NCI-H1105 (cell line): Measurements from ENCODE around the gene FXYD4.
"Not testable (repeated sequence)": the region's sequence is repeated elsewhere in the genome, so short reads cannot be mapped to it uniquely, and the experiment has no call there.

Experiments
- DNase-seq: peaks from one replicate; lab custom pipeline; 2025; lab: John Stamatoyannopoulos, UW

Gene FXYD4

DNA sequence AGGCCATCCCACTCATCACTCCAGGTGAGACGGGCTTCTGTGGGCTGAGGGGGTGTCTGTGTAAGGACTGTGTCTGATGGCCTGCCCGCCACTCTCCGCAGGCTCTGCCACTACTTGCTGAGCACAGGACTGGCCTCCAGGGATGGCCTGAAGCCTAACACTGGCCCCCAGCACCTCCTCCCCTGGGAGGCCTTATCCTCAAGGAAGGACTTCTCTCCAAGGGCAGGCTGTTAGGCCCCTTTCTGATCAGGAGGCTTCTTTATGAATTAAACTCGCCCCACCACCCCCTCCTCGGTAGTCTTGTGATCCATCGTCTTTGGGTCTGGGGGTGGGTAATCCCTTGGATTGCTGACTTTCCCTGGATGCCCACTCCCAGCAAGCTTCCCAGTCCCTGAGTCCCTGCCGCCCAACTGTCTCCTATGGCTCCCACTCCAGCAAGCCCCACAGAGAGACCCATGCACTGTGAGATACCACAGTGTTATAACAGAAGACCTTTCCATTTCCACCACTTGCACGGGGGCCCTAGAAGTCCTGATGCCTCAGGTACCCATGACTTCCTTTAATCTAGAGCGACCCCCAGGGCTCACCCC is 4.7 kb downstream of the FXYD4 start:
- DNase-seq, result no peak

DNA sequence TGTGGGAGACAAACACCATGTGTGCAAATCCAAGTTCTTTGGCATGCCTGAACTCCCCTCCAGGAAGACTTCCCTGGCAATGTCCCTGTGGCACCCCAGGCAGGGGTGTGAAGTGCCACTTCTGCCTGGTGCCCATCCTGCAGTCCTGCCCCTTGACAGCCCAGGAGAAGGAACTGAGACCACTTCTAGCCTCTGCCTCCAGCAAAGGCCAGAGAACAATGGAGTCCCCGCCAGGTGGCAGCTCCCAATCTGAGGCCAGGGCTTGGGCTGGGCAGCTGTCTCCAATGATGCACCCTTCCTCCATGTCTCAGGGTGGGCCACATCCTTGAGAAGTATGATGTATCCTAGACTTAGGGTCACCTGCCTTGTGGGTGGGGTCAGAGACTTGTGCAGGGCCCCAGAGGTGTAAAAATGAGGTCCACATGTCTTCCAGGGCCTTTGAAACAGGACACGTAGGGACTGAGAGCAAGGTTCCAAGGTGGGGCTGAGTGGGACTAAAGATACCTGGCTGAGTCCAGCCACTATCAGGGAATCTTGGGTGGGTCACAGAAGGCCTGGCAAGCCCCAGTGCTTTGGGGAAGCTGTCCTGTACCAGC is 5.5 kb downstream of the FXYD4 start:
- no peak for DNase-seq

DNA sequence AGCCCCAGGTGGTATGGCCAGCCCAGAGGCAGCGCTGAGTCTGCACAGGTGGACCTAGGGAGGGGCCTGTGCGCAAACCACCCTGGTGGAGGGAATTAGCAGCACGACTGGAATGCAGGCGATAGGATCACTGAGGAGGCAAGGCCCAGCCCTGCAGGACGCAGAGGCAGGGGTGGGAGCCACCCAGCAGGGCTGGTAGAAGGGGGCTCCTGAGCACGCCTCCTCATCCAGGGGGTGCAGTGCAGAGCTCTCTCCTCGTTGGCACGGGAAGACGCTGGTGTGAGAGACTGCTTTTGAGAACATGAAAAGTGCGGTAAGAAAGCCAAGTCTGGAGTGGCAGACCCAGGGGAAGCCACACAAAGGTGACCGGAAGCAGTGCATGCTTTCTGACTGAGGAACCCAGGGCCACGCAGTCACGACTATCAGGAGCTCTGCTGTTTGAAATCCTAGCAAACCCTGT is 6.0 kb downstream of the FXYD4 start:
- DNase-seq, result no peak

DNA sequence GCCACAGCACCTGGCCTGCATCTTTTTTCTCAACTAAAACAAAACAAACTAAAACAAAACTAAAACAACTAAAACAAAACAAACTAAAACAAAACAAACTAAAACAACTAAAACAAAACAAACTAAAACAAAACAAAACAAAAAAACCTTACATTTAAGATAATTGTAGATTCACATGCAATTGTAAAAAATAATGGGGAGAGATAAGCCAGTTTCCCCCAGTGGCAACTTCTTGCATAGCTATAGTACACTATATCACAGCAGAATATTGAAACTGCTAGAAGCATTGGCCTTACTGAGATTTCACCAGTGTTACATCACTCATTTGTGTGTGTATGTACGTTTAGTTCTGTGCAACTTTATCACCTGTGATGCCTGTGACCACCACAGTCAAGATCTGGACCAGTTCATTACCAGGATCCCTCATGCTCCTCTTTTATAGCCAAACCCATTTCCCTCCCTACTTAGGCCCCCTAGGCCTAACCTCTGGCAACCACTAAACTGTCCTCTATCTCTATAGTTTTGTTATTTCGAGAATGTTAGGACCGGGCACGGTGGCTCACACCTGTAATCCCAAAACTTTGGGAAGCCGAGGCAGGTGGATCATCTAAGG is 9.3 kb downstream of the FXYD4 start:
- DNase-seq, result no peak

DNA sequence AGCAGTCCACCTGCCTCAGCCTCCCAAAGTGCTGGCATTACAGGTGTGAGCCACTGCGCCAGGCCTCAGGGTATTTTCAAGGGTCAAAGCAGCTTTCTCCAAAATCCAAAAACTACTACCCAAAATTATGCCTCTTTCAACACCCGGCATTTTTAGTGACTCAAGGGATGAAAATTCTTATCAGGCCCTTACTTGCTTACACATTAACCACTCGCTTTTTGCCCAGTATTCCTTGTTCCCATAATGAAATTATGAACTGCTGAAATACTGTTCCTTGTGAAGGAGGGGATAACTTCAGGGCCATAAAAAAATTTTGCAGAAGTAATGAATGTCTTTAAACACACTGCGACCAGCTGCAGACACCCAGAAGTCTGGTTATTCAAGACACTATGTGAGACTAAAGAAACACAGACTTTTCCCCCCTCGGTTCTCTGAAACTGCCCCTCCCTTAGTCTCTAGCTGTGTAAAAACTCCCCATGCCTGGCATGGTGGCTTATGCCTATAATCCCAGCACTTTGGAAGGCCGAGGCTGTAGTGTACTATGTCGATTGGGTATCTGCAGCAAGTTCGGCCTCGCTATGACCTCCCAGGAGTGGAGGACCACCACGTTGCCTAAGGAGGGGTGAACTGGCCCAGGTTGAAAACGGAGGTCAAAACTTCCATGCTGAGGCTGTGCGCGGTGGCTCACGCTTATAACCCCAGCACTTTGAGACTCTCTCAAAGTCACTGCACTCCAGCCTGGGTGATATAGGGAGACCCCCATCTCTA is 12.0 kb downstream of the FXYD4 start:
- DNase-seq, result no peak

DNA sequence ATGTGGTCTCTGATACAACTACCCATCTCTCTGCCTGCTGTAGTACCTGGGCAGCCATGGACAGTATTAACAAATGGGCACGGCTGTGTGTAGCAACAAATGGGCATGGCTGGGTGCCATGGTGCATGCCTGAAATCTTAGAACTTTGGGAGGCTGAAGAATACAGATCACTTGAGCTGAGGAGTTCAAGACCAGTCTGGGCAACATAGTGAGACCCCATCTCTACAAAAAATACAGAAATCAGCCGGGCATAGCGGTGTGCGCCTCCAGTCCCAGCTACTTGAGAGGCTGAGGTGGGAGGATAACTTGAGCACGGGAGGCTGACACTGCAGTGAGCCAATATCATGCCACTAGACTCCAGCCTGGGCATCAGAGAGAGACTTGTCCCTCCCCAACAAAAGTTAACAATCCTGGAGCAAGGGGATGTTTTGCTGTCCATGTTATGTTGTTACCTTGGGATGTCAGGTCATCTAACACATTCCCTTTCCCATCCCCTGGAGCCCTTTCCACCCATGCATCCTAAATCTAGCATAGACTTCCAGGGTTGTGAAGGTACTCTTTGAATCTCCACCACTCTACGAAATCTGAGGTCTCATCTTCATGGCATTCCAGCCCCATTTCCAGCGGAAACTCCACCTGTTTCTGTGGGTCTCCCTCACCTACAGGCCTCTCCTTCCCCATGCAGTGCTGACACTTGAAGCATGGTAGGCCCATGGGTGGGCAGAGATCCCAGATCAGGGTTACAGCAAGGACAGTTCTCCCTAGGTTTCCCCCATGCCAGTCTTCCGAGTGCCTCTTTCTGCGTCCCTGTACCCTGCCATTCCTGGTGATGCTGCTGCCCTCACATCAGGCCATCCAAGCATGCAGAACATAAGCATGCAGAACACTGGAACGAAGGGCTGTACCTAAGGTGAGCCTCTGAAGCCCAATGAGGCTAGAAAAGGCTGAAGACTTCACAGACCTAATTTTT is 13.1 kb downstream of the FXYD4 start:
- no peak for DNase-seq

DNA sequence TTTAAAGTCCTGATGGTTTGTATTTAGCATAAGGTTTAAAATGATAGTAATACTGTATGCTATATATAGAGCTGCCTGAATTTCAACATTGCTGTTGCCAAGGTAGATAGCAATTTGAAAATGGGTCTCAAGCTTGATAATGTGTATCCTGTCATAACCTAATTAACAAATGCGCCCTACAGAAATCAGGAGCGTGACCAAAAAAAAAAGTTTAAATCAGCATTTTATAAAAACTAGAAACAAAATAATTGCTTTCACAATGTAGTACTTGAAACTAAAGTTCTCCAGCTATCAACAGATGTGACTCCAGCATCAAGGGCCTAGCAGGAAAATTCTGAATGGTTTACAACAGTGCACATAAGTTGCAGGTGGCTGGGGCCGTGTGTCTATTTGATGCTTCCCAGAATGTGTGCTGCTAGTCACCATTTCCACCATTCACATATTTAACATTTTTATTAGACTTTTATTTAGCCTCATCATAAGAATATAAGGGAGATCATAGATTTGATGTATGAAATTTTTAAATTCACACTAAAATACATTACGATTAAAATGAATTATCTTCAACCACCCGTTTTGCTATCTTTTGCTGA is 14.1 kb downstream of the FXYD4 start:
- DNase-seq, result no peak

DNA sequence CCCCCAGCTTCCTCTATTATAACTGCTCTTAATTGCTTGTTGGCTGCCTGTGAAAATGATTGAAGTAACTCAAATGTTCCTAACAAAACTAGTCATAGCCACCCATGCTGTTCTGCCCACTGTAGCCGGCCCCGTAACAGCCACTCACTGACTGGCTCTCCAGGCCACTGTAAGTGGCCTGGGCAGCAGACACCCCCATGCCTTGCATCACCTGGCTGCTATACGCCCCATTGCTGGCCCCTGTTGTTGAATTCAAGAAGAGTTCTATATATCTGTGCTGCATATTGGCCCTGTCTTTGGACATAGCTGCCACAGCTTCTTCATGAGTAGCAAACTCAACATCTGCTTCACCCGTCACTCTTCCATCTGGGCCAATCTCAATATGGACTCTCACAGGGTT is 15.1 kb downstream of the FXYD4 start:
- no peak for DNase-seq

DNA sequence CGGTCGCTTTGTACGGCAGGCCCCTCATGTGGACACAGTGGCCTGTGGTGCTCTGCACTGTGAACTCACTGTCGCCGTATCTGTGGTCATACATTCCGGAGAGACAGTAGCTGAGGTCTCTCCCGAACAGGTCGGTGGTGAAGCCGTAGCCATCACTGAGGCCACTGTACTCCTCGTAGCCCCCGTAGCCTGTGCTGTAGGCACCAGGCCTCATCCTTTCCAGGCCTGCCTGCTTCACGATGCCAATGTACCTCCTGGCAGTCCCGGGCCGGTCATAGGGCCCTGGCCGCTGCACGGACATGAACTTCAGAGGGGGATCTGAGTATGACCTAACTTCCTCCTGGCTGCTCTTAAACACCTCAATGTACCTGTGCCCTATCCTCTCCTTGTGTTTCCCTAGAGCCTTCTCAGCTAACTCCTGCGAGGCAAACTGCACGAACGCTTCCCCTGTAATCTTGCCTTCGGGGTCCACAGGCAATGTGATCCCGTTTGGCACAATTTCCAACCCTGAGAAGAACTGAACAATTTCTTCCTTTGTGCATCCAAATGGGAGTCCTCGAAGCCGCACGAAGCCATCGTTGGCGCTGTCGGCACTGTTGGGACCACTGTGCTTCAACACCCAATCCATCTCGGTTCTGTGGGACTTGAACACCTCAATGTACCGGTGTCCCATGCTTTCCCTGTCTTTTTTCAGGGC is 15.7 kb downstream of the FXYD4 start:
- DNase-seq, result no peak

DNA sequence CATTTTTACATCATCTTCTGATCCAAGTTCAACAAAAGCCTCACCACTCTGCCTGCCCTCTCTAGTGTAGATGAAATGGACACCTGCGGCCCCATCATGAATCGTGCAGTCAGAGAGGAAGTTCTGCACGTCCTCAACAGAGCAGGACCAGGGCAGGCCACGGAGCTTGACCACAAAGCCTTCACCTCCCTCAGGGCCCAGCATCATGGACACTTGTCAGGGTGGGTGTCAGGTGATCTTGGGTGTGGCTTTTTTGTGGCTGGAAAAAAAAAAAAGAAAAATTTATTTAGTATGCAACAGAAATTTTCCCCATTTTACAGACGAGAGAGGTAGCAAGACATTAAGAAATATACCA is 16.2 kb downstream of the FXYD4 start:
- DNase-seq, result no peak

DNA sequence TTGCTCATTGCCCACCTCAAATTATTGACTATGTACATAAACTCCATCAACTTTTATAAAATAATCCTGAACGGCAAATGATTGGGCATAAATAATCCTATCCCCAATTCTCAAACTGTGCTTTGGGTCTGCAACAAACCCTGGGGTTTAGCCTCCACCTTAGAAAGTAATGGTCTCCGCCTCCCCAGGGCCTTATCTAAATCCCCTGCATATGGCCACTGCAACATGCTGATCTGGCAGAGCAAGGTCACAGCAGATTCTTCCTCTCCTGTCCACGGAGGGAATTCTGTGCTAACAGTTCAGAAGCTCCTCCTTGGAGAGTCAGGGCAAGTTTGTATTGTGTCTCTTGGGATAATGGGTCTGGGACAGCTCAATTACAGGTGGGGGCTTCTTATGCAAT is 18.4 kb downstream of the FXYD4 start:
- no peak for DNase-seq

DNA sequence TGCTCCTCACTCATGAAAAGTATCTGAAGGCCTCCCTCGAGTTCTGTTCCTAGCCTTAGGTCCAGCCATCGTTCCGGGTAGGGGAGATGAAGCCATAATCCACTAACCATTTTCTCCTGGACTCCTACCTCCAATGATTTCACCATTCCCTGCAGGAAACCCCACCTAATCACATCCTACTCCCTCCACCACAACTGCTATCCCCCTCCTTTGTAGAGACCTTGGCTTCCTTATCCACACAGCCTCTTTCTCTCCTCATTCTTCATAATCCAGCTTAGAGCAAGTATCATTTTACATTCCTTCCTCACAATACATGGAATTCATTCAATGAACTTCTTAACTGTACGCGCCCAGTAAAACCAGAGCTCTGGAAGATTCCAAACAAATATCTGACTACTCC is 18.9 kb downstream of the FXYD4 start:
- DNase-seq, result no peak

DNA sequence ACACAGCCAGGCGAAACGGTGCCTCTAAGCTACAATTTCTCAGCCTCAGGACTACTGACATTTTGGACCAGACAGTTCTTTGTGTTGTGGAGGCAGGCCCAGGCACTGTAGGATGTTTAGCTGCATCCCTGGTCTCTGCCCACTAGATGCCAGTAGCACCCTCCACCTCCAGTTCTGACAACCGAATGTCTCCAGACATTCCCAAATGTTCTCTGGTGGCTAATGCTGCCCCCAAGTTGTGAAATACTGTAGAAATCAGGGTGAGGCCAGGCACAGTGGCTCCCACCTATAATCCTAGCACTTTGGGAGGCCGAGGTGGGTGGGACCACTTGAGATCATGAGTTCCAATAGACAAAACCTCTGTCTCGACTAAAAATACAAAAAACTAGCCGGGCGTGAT is 19.3 kb downstream of the FXYD4 start:
- DNase-seq, result no peak

DNA sequence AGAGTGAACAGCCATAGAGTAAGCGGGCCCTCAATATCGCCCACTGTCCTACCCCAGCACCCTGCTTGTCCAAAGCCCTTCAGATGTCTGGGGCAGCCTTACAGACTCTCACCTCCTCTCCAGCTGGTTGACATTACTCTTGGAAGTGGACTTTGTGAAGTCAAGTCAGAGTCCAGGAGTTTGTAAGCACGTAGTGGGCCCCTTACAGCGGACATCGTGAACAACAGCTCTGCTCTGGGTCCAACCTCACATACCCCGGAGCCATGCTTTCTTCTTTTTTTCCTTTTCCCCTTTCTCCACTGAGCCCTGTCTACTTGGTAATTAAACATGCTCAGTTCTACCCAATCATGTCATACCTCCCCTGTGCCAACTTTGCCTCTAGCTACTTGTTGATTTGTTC is 20.1 kb downstream of the FXYD4 start:
- DNase-seq, result no peak

DNA sequence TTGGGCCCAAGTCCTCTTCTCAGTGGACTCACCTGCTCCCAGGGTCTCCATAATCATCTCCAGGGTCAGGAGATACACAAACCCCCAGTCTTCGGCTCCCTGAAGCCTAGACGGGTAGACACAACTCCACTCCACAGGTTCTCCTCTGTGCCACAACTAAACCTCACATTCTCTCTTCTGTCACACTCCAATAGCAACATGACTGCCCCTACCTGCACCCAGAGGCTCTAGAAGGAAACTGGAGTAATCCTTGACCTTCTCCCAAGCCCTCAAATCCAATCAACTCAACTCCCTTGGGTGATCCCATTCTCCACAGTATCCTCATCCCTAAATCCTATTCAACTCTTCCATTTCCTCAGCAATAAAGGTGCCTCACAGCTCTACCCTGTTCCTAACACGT is 21.3 kb downstream of the FXYD4 start:
- no peak for DNase-seq

DNA sequence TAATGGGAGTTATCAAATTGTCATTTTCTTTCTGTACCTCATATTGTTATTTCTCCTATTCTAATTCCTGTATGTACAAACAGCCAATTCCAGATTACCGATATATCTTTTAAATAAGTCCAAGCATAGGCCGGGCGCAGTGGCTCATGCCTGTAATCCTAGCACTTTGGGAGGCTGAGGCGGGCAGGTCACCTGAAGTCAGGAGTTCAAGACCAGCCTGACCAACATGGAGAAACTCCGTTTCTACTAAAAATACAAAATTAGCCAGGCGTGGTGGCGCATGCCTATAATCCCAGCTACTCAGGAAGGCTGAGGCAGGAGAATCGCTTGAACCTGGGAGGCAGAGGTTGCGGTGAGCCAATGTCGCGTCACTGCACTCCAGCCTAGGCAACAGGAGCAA is 21.8 kb downstream of the FXYD4 start:
- DNase-seq, result not testable (repeated sequence)

DNA sequence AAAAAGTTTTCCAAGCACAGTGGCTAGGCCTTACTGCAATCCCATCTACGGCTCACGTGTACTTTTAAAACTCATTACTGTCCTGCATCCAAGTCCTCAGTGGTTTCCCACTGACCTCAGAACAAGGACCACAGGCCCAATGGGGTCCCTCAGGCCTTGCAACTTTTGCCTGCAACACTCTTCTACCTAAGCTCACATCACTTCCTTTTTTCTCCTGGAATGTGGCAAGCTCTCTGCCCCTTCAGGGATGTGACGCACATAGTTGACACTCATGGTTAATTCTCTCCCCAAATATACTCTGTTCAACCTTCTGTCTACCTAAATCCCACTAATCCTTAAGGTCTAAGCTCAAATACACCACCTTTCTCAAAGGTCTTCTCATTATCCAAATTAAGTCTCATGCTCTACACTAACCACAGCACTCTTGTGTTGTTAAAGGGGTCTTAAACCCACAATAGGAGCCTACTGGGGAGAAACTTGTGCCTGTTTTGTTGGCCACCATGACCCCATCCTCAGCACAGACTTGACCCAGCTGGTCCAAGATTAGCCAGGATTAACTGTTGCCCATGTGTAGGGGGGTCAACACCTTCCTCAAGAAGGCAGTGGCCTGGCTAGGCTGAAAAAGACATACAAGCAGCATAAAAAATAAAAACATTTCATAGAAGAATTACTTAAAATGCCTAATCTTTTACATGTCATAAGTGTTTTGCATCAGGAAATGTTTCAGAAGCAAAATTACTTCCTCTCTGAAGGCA is 22.3 kb downstream of the FXYD4 start:
- DNase-seq, result no peak

DNA sequence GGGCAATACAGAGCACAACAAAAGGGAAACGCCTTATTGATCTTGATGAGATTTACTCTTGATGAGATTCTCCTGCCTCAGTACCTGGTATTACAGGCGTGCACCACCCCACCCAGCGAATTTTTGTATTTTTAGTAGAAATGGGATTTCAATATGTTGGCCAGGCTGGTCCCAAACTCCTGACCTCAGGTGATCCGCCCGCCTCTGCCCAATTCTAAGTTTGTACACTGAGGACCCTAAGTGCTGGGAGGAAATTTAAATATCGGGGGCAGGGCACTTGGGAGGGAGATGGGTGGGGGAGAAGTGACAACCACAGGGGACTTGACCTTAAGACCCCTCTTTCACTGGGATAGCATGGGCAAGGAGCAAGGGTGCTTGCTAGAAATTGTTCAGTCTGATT is 23.4 kb downstream of the FXYD4 start:
- DNase-seq, result no peak

DNA sequence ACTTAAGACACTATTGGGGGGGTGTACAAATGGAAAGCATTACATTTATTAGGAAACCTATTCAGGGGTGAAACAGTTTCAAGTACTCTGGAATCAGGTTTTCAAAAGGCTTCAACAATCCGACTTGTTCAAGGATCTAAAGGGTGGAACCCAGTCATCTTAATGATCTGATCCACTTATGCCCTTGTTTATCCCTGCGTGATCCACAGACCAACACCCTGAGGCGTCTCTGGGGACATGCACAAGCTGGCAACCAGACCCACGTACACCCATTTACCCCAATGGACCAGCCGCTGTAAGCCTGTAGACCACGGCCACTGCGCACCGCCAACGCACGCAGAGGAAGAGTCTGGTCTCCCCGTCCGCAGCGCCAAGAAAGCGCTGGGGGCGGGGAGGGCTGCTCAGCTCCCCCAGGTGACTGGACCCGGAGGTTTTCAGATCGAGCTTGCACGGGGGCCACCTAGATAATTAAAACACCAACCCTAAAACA is 24.2 kb downstream of the FXYD4 start:
- no peak for DNase-seq
